Keratinocyte (primary cell): ENCODE measurements around the gene RDH12. TPM values are rescaled to one million over a fixed set of nuclear protein-coding genes. Genes with fewer than 3 reads are reported as not detected.

ENCODE experiments used
- DNase-seq: peaks from one replicate; pipeline ENCODE4 v3.0.0-alpha.2; 2011; ENCODE audit warnings: low read depth, missing footprints, low spot score
- FAIRE-seq: peaks from 2 replicates; lab custom pipeline; 2011; peaks lifted over from hg19 to GRCh38; lab: Jason Lieb, UNC
- H2AFZ ChIP-seq: 2 replicates; pipeline ENCODE4 v1.6.0; 2012; ENCODE audit warnings: low read length, control low read depth, inconsistent platforms; ENCODE audit not compliant: control insufficient read depth
- H3K27ac ChIP-seq: 2 replicates; pipeline ENCODE4 v1.5.1; 2011; ENCODE audit warnings: low read length; ENCODE audit not compliant: control insufficient read depth, insufficient read depth
- H3K27me3 ChIP-seq: 3 replicates; pipeline ENCODE4 v1.6.0; 2011; ENCODE audit warnings: low read length; ENCODE audit not compliant: control insufficient read depth, insufficient read depth; ENCODE audit errors: extremely low read depth
- H3K36me3 ChIP-seq, 2 experiments: 2 replicates in 1 of 2; 3 replicates in 1 of 2; pipeline ENCODE4 v1.5.1; 2011; ENCODE audit warnings: low read length in 2 of 2, mild to moderate bottlenecking in 1 of 2; ENCODE audit not compliant: control insufficient read depth in 2 of 2, insufficient read depth in 2 of 2; ENCODE audit errors: extremely low read depth in 1 of 2
- H3K4me1 ChIP-seq: 3 replicates; pipeline ENCODE4 v1.5.1; 2011; ENCODE audit warnings: low read length; ENCODE audit not compliant: control insufficient read depth, insufficient read depth; ENCODE audit errors: extremely low read depth
- H3K4me2 ChIP-seq: 3 replicates; pipeline ENCODE4 v1.6.0; 2011; ENCODE audit warnings: low read depth, low read length; ENCODE audit not compliant: control insufficient read depth, insufficient read depth; ENCODE audit errors: extremely low read depth
- H3K4me3 ChIP-seq, 3 experiments: fragments of 200-600 bp in 1 of 3; sonication (generic) in 1 of 3; 2 replicates in 2 of 3; 3 replicates in 1 of 3; pipeline ENCODE4 v1.5.1; 2011 to 2016; ENCODE audit warnings: low read length in 3 of 3, mild to moderate bottlenecking in 3 of 3, control low read depth in 2 of 3, inconsistent platforms in 1 of 3, low read depth in 1 of 3, mixed read lengths in 1 of 3, mixed run types in 1 of 3, moderate library complexity in 1 of 3; ENCODE audit not compliant: control insufficient read depth in 2 of 3, insufficient read depth in 2 of 3; ENCODE audit errors: extremely low read depth in 1 of 3
- H3K79me2 ChIP-seq: 2 replicates; pipeline ENCODE4 v1.6.0; 2012; ENCODE audit warnings: low read length; ENCODE audit not compliant: control insufficient read depth, insufficient read depth
- H3K9ac ChIP-seq: 3 replicates; pipeline ENCODE4 v1.6.0; 2011; ENCODE audit warnings: low read length; ENCODE audit not compliant: control insufficient read depth, insufficient read depth; ENCODE audit errors: extremely low read depth
- H3K9me1 ChIP-seq: 3 replicates; pipeline ENCODE4 v1.6.0; 2011; ENCODE audit warnings: low read length; ENCODE audit not compliant: control insufficient read depth, insufficient read depth; ENCODE audit errors: extremely low read depth
- H3K9me3 ChIP-seq: 2 replicates; pipeline ENCODE4 v1.5.1; 2012; ENCODE audit warnings: low read depth, low read length; ENCODE audit not compliant: control insufficient read depth
- H4K20me1 ChIP-seq: 3 replicates; pipeline ENCODE4 v1.6.0; 2011; ENCODE audit warnings: low read length; ENCODE audit not compliant: control insufficient read depth, insufficient read depth; ENCODE audit errors: extremely low read depth
- CTCF ChIP-seq, 3 experiments: IDR thresholded peaks in 1 of 3; conservative IDR thresholded peaks in 1 of 3; optimal IDR thresholded peaks in 1 of 3; 2 replicates in 2 of 3; 3 replicates in 1 of 3; pipeline versions ENCODE3 to v1.5.1; 2011; ENCODE audit warnings: low read length in 3 of 3, mild to moderate bottlenecking in 3 of 3, moderate library complexity in 2 of 3, control low read depth in 1 of 3, inconsistent platforms in 1 of 3; ENCODE audit not compliant: insufficient read depth in 2 of 3; ENCODE audit errors: extremely low read depth in 1 of 3
- EZH2 ChIP-seq: IDR thresholded peaks from one replicate; pipeline ENCODE4 v1.6.1; 2012; ENCODE audit warnings: inconsistent platforms, mild to moderate bottlenecking, low read length, moderate library complexity
- dilution Hi-C: fragments of 300-500 bp; cut with MboI; formaldehyde crosslinking; loops from one replicate; pipeline ENCODE4 v1.7.0; 2020; ENCODE audit warnings: low sequenced_read_pairs; ENCODE audit not compliant: extremely low pct_ligation_motif_present
- polyA plus RNA-seq, 5 experiments: library from polyadenylated mRNA; depleted of rRNA in 3 of 5; stranded (reverse) in 3 of 5; stranded (forward) in 1 of 5; unstranded in 1 of 5; fragments of >200 nt; gene quantifications; 1 replicate in 1 of 5; 2 replicates in 3 of 5; 3 replicates in 1 of 5; pipeline versions ENCODE4 v1.2.1 to v1.2.3, GENCODE V29; 2011 to 2012; ENCODE audit warnings: missing spikeins in 2 of 5, low read depth in 1 of 5, low replicate concordance in 1 of 5

Gene RDH12
- polyA plus RNA-seq, 1 donor (not counting 4 experiments of a cell fraction or from before 2014, with no cell fraction given) = 0.98 TPM

- no peaks in the 10 kb centered on the region for H4K20me1 ChIP-seq
- no peak overlapping the region for H3K4me3 ChIP-seq
- no peak overlapping the region for H3K4me2 ChIP-seq
- FAIRE-seq = no peak
- H3K79me2 ChIP-seq = no peaks in the 10 kb centered on the region
- H3K9me3 ChIP-seq = peaks cover 4% of the 10 kb centered on the region
- dilution Hi-C loops = no loop called here
- H3K27me3 ChIP-seq = no peaks in the 10 kb centered on the region
- H3K9me1 ChIP-seq = no peaks in the 10 kb centered on the region
- no peak overlapping the region for H3K27ac ChIP-seq
- TF ChIP-seq EZH2 (no peak), CTCF (optimal IDR thresholded peaks at IDR 0.05 in 1 of 3, IDR thresholded peaks at IDR 0.05 in 1 of 3, conservative IDR thresholded peaks at IDR 0.05 in 1 of 3; ENCODE audit: extremely low read depth in 1 of 3, insufficient read depth in 2 of 3, low read length in 3 of 3) (no peak)
- H3K4me1 ChIP-seq = peaks cover under 1% of the 10 kb centered on the region
- H3K36me3 ChIP-seq = no peaks in the 10 kb centered on the region
- H2AFZ ChIP-seq = no peak overlapping the region
- no peak for DNase-seq
- no peak overlapping the region for H3K9ac ChIP-seq
These were observed 8.5 kb downstream of the RDH12 start for GRCh38 chr14:67710209-67710608.

- Histone ChIP-seq H3K9ac (no peak overlapping the region), H3K4me3 (no peak overlapping the region), H3K4me2 (no peak overlapping the region), H3K36me3 (no peaks in the 10 kb centered on the region), H3K9me1 (no peaks in the 10 kb centered on the region), H3K27me3 (peaks cover 11% of the 10 kb centered on the region), H3K4me1 (no peaks in the 10 kb centered on the region), H3K9me3 (no peaks in the 10 kb centered on the region), H2AFZ (no peak overlapping the region), H3K27ac (no peak overlapping the region), H4K20me1 (no peaks in the 10 kb centered on the region), H3K79me2 (no peaks in the 10 kb centered on the region)
- dilution Hi-C loops = no loop called here
- TF ChIP-seq CTCF (optimal IDR thresholded peaks at IDR 0.05 in 1 of 3, IDR thresholded peaks at IDR 0.05 in 1 of 3, conservative IDR thresholded peaks at IDR 0.05 in 1 of 3; ENCODE audit: extremely low read depth in 1 of 3, insufficient read depth in 2 of 3, low read length in 3 of 3) (no peak), EZH2 (no peak)
- FAIRE-seq (no peak), DNase-seq (no peak)
These were observed 15.4 kb downstream of the RDH12 start for GRCh38 chr14:67717048-67717447.
